SK-N-SH (cell line): Measurements from ENCODE around the gene POLR3C. TPM values are rescaled to one million over a fixed set of nuclear protein-coding genes. Genes with fewer than 3 reads are reported as not detected.

ENCODE experiments used
- CTCF ChIA-PET: fragments of 300-600, 350-600 bp; formaldehyde crosslinking; extraction: SDS; loops from one replicate; lab custom pipeline; 2021; lab: Yijun Ruan, JAX
- POLR2A ChIA-PET: fragments of 350-600 bp; sonication (Branson Sonifier 250); formaldehyde crosslinking; extraction: SDS; loops from one replicate; lab custom pipeline; 2020; ENCODE audit warnings: antibody characterized with exemption, inconsistent platforms; lab: Yijun Ruan, JAX
- DNase-seq: peaks from one replicate; pipeline ENCODE4 v3.0.0; 2012
- H2AFZ ChIP-seq: fragments of 200-600 bp; sonication (generic); 2 replicates; pipeline ENCODE4 v1.8.1; 2016; ENCODE audit warnings: antibody characterized with exemption, mild to moderate bottlenecking, low read depth
- H3F3A ChIP-seq: fragments of 200-600 bp; sonication (generic); replicated peaks from 2 replicates; pipeline ENCODE3; 2016; ENCODE audit warnings: antibody characterized with exemption, mild to moderate bottlenecking; ENCODE audit not compliant: insufficient read depth
- H3K27ac ChIP-seq, 2 experiments: fragments of 200-500 bp in 1 of 2; fragments of 200-600 bp in 1 of 2; sonication (Bioruptor generic) in 1 of 2; sonication (generic), shearing (Covaris generic) in 1 of 2; 2 replicates each; pipeline versions ENCODE4 v1.5.1 to v1.6.1; 2014 to 2016; ENCODE audit warnings: low read depth in 2 of 2, inconsistent platforms in 1 of 2, low read length in 1 of 2, mild to moderate bottlenecking in 1 of 2, mixed read lengths in 1 of 2
- H3K27me3 ChIP-seq: fragments of 200-600 bp; sonication (generic), shearing (Covaris generic); 2 replicates; pipeline ENCODE4 v1.6.1; 2016; ENCODE audit warnings: mixed run types; ENCODE audit not compliant: insufficient read depth
- H3K36me3 ChIP-seq, 2 experiments: fragments of 200-500 bp in 1 of 2; fragments of 200-600 bp in 1 of 2; sonication (Bioruptor generic) in 1 of 2; sonication (generic) in 1 of 2; replicated peaks in 1 of 2; 2 replicates each; pipeline versions ENCODE3 to v1.5.1; 2014 to 2016; ENCODE audit warnings: low read length in 1 of 2, mild to moderate bottlenecking in 1 of 2; ENCODE audit not compliant: insufficient read depth in 2 of 2, control insufficient read depth in 1 of 2
- H3K4me1 ChIP-seq, 2 experiments: fragments of 200-500 bp in 1 of 2; fragments of 200-600 bp in 1 of 2; sonication (Bioruptor generic) in 1 of 2; sonication (generic), shearing (Covaris generic) in 1 of 2; 2 replicates each; pipeline versions ENCODE4 v1.5.1 to v1.6.1; 2014 to 2016; ENCODE audit warnings: low read depth in 1 of 2, low read length in 1 of 2, mixed run types in 1 of 2; ENCODE audit not compliant: insufficient read depth in 2 of 2, control insufficient read depth in 1 of 2
- H3K4me2 ChIP-seq: fragments of 200-600 bp; sonication (generic), shearing (Covaris generic); 2 replicates; pipeline ENCODE4 v1.6.1; 2017; ENCODE audit warnings: mixed run types
- H3K4me3 ChIP-seq, 2 experiments: fragments of 200-500 bp in 1 of 2; fragments of 200-600 bp in 1 of 2; sonication (Bioruptor generic) in 1 of 2; sonication (generic), shearing (Covaris generic) in 1 of 2; 2 replicates each; pipeline versions ENCODE4 v1.5.1 to v1.8.1; 2014 to 2016; ENCODE audit warnings: low read depth in 2 of 2, inconsistent platforms in 1 of 2, low read length in 1 of 2, mild to moderate bottlenecking in 1 of 2, mixed read lengths in 1 of 2, moderate library complexity in 1 of 2
- H3K79me2 ChIP-seq: fragments of 200-600 bp; sonication (generic); 2 replicates; pipeline ENCODE4 v1.8.1; 2017; ENCODE audit warnings: mild to moderate bottlenecking; ENCODE audit not compliant: insufficient read depth
- H3K9ac ChIP-seq: fragments of 200-600 bp; sonication (generic); 2 replicates; pipeline ENCODE4 v1.6.1; 2017; ENCODE audit warnings: mixed run types
- H3K9me2 ChIP-seq: fragments of 200-600 bp; sonication (generic); 2 replicates; pipeline ENCODE4 v1.6.1; 2017; ENCODE audit warnings: mixed run types
- H3K9me3 ChIP-seq: fragments of 200-600 bp; sonication (generic); 2 replicates; pipeline ENCODE4 v1.6.1; 2017; ENCODE audit warnings: mixed run types, mild to moderate bottlenecking, moderate library complexity
- H4K20me1 ChIP-seq: fragments of 200-600 bp; sonication (generic); 2 replicates; pipeline ENCODE4 v1.6.1; 2017; ENCODE audit warnings: mild to moderate bottlenecking, mixed run types; ENCODE audit not compliant: insufficient read depth
- CTCF ChIP-seq: fragments of 200-600 bp; sonication (generic); IDR thresholded peaks from 2 replicates; pipeline ENCODE4 v1.6.1; 2017; ENCODE audit warnings: antibody characterized with exemption, mild to moderate bottlenecking, moderate library complexity
- EP300 ChIP-seq, 2 experiments: IDR thresholded peaks; 2 replicates each; pipeline versions ENCODE4 v1.4.0 to v1.6.1; 2012; ENCODE audit warnings: borderline replicate concordance in 1 of 2, low read depth in 1 of 2, low read length in 1 of 2
- EZH2phosphoT487 ChIP-seq: fragments of 200-600 bp; sonication (generic); IDR thresholded peaks from 2 replicates; pipeline ENCODE4 v1.6.1; 2017; ENCODE audit warnings: low read depth, mixed run types, mild to moderate bottlenecking, antibody characterized with exemption, moderate library complexity, borderline replicate concordance
- FOXJ3 ChIP-seq: sonication (generic); formaldehyde crosslinking; IDR thresholded peaks from 2 replicates; pipeline ENCODE4 v1.5.1; 2020; ENCODE audit warnings: mild to moderate bottlenecking, missing genetic modification reagents
- GATA2 ChIP-seq: sonication (generic); formaldehyde crosslinking; IDR thresholded peaks from 2 replicates; pipeline ENCODE4 v1.5.0; 2020; ENCODE audit warnings: mild to moderate bottlenecking, missing genetic modification reagents
- IRF3 ChIP-seq: fragments of 150-350 bp; IDR thresholded peaks from 2 replicates; pipeline ENCODE4 v1.6.1; 2016; ENCODE audit warnings: mild to moderate bottlenecking, low read depth, low read length
- MAX ChIP-seq: IDR thresholded peaks from 2 replicates; pipeline ENCODE4 v1.4.0; 2012; ENCODE audit warnings: low read depth
- NRF1 ChIP-seq: IDR thresholded peaks from 2 replicates; pipeline ENCODE4 v1.6.1; 2012; ENCODE audit warnings: low read depth, mild to moderate bottlenecking, low read length
- PBX3 ChIP-seq: IDR thresholded peaks from 2 replicates; pipeline ENCODE4; 2012
- POLR2AphosphoS5 ChIP-seq: IDR thresholded peaks from 2 replicates; pipeline ENCODE4 v1.6.1; 2012; ENCODE audit warnings: low read depth, low read length
- REST ChIP-seq: IDR thresholded peaks from 2 replicates; pipeline ENCODE4 v1.6.1; 2012; ENCODE audit warnings: mild to moderate bottlenecking, low read depth, low read length, moderate library complexity
- RXRA ChIP-seq: IDR thresholded peaks from 2 replicates; pipeline ENCODE4 v1.4.0; 2012; ENCODE audit warnings: low read depth, mild to moderate bottlenecking, borderline replicate concordance
- SIN3A ChIP-seq: IDR thresholded peaks from 2 replicates; pipeline ENCODE4 v1.6.1; 2012; ENCODE audit warnings: low read depth, mild to moderate bottlenecking, low read length, moderate library complexity, borderline replicate concordance
- TAF1 ChIP-seq: IDR thresholded peaks from 2 replicates; pipeline ENCODE4 v1.6.1; 2012; ENCODE audit warnings: low read depth, mild to moderate bottlenecking, low read length, moderate library complexity, borderline replicate concordance
- TCF12 ChIP-seq: IDR thresholded peaks from 2 replicates; pipeline ENCODE4 v1.4.0; 2012
- USF1 ChIP-seq: IDR thresholded peaks from 2 replicates; pipeline ENCODE4 v1.4.0; 2012; ENCODE audit warnings: low read depth, borderline replicate concordance
- USF2 ChIP-seq: fragments of 150-350 bp; IDR thresholded peaks from 2 replicates; pipeline ENCODE4 v1.6.1; 2017; ENCODE audit warnings: antibody characterized with exemption, low read length, low read depth, borderline replicate concordance
- ZBTB33 ChIP-seq: IDR thresholded peaks from 2 replicates; pipeline ENCODE4 v1.4.0; 2012; ENCODE audit warnings: low read depth, borderline replicate concordance
- WGBS: methylation state at CpG from one replicate; pipeline ENCODE4 v1.1.6; 2017; ENCODE audit warnings: low lambda C conversion rate; 5-methylcytosine and 5-hydroxymethylcytosine counted together
- polyA plus RNA-seq, 3 experiments: library from polyadenylated mRNA; depleted of rRNA; stranded (reverse); fragments of >200 nt; gene quantifications; 2 replicates each; pipeline ENCODE4 v1.2.3, GENCODE V29; 2012

The POLR3C gene
- polyA plus RNA-seq, 1 of the 3 experiments (the other 2 are of a cell fraction): 34.1 TPM

GRCh38 chr1:145871994-145872924 lies 48.3 kb downstream of the POLR3C start:
- Histone ChIP-seq H4K20me1 (no peaks in the 10 kb centered on the region), H3K27me3 (no peaks in the 10 kb centered on the region)
- TF ChIP-seq RXRA: no peak
- no peak for TF ChIP-seq REST
- no peak for TF ChIP-seq TCF12
- no peak for TF ChIP-seq GATA2 (CRISPR knock-in tag)
- no peak for TF ChIP-seq USF1
- no peak for TF ChIP-seq MAX
- no peak for TF ChIP-seq USF2
- TF ChIP-seq PBX3: no peak
- TF ChIP-seq EZH2phosphoT487: no peak
- no peak for TF ChIP-seq POLR2AphosphoS5
- no peak for TF ChIP-seq FOXJ3 (CRISPR knock-in tag)
- no peak for TF ChIP-seq NRF1
- no peak for TF ChIP-seq CTCF
- TF ChIP-seq IRF3: no peak
- no peak for TF ChIP-seq ZBTB33
- no peak for TF ChIP-seq SIN3A
- no peak for TF ChIP-seq TAF1
- no peak for TF ChIP-seq EP300 (IDR thresholded peaks at IDR 0.05; ENCODE audit: borderline replicate concordance in 1 of 2, low read depth in 1 of 2, low read length in 1 of 2)

More at GRCh38 chr1:145871994-145872924, 48.3 kb downstream of the POLR3C start:
- Histone ChIP-seq H3K4me1 (no peaks in the 10 kb centered on the region), H3K4me3 (no peak overlapping the region), H3K9ac (no peak overlapping the region), H3F3A (no peaks in the 10 kb centered on the region), H3K4me2 (no peak overlapping the region), H3K27ac (no peak overlapping the region), H2AFZ (no peak overlapping the region), H3K36me3 (no peaks in the 10 kb centered on the region), H3K79me2 (no peaks in the 10 kb centered on the region), H3K9me3 (no peaks in the 10 kb centered on the region), H3K9me2 (no peaks in the 10 kb centered on the region)
- CTCF ChIA-PET: interaction anchor here (0.8 to 3.0 kb wide), 5 partner anchors 14 to 135 kb away, joined by 3 to 12 read pairs (median 6); partner anchors contain the start of genes ITGA10, NUDT17 and PIAS3
- 81% methylated on average over 42 of the region's 47 CpGs for WGBS
- POLR2A ChIA-PET: no interaction called here
- DNase-seq: no peak
